ENCODE data around the gene GPR171.
A peak's percentile ranks its signal among the peaks of the same experiment; 100 is the strongest.
"Not testable (repeated sequence)": the region's sequence is repeated elsewhere in the genome, so short reads cannot be mapped to it uniquely, and the experiment has no call there.

The GPR171 gene, protein sequence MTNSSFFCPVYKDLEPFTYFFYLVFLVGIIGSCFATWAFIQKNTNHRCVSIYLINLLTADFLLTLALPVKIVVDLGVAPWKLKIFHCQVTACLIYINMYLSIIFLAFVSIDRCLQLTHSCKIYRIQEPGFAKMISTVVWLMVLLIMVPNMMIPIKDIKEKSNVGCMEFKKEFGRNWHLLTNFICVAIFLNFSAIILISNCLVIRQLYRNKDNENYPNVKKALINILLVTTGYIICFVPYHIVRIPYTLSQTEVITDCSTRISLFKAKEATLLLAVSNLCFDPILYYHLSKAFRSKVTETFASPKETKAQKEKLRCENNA

DNA sequence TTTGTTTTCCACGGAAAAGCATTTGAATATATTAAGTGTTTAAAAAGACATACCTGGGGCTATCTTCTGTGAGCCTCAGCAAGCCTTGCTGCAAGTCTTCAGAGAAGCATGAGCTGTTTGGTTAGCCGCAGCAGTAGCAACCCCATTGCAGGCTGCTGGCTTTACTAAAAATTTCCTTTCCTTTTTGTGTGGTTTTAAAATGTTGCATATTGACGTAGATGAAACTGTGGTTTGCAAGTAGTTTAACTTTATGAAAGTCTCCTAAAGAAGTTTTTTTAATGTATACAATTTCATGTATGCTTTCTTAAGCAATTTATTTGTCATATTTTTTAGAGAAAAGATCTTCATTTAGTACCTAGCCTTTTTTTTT, at the start of gene GPR171:
Gene GPR171, minus strand, starts transcription at position 166 of the 370 bp plus-strand sequence. CDS start 3,830 bp downstream, outside the sequence.
- DNase-seq (ENCODE audit: low read depth in 2 of 2) = peak; percentile 14 to 21

DNA sequence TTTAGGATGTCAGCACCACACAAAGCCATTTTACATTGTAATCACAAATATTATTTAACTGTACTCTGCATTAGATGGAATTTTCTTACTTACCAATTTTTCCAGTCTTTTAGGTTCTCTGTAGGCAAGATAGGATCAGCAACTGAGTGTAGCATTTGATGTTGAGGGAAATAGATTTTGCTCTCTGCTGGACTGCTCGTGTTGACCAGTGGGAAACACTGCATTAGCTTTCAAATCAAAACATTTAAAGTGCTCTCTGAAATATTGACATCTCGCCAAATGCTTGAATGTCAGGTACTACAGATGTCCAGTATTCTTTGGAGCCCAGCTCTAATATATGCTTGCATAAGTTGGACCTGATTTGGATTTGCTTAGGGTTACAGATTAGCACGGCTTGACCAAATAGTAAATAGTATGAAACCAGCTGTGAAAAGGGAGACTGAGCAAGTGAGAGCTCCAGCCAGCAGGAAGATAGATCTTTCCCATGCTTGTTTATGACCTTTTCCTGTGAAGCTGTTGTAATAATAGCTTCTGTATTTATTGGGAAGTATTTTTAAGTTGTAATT, 45.8 kb upstream of the GPR171 start:
- no peak for DNase-seq (ENCODE audit: low read depth in 2 of 2)

- not testable (repeated sequence) for DNase-seq (ENCODE audit: low read depth in 2 of 2)
Observed at GRCh38 chr3:151242006-151242405, 39.0 kb upstream of the GPR171 start.

DNA sequence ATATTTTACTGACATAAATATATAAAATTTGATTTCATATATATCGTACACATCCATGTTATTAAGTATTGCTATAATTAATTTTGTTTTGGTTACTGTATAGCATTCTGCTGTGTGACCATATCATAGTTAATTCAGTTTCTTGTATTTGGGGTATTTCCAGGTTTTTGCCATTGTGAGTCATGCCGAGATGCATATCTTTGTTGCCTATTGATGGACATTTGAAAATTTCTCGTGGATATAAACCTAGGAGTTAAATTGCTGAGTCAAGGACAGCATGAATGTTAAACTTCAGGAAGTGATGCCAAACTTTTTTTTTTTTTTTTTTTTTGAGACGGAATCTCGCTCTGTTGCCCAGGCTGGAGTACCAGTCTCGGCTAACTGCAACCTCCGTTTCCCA, 33.7 kb upstream of the GPR171 start:
- DNase-seq (ENCODE audit: low read depth in 2 of 2) = no peak

- DNase-seq (ENCODE audit: low read depth in 2 of 2) = no peak
Observed at GRCh38 chr3:151236316-151236715, 33.3 kb upstream of the GPR171 start.

GRCh38 chr3:151234825-151235224, 31.8 kb upstream of the GPR171 start:
- DNase-seq (ENCODE audit: low read depth in 2 of 2) = no peak

DNA sequence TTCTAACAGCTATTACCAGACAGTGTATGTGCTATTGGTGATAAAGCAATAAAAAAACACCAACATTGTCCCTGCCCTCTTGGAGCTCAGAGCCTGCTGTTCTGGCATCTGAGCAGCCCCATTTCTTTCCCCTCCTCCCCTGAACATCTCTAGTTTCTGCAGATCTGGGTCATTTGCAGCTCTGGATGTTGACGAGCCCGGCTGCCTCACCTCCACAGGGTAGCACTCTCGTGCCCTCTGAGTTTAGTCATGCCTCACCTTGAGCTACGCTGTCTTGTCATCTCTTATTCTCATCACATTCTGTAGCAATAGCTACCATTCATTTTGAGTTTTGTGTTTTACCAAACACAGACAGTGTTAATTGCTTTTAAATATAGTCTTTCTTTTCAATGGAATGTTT, 30.0 kb upstream of the GPR171 start:
- DNase-seq (ENCODE audit: low read depth in 2 of 2) = no peak

DNA sequence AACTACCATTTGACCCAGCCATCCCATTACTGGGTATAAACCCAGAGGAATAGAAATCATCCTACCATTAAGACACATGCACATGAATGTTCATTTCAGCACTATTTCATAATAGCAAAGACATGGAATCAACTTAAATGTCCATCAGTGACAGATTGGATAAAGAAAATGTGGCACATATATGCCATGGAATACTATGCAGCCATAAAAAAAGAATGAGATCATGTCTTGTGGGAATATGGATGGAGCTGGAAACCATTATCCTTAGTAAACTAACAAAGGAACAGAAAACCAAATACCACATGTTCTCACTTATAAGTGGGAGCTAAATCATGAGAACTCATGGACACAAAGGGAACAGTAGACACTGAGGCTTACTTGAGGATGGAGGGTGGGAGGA, 29.4 kb upstream of the GPR171 start:
- not testable (repeated sequence) for DNase-seq (ENCODE audit: low read depth in 2 of 2)

- DNase-seq (ENCODE audit: low read depth in 2 of 2) = no peak
Observed at GRCh38 chr3:151230646-151231045, 27.6 kb upstream of the GPR171 start.

GRCh38 chr3:151228666-151229040, 25.6 kb upstream of the GPR171 start:
- no peak for DNase-seq (ENCODE audit: low read depth in 2 of 2)

- peak; percentile 52 to 55 for DNase-seq (ENCODE audit: low read depth in 2 of 2)
Observed at GRCh38 chr3:151227807-151228665, 25.0 kb upstream of the GPR171 start.

- DNase-seq (ENCODE audit: low read depth in 2 of 2) = no peak
Observed at GRCh38 chr3:151227266-151227806, 24.3 kb upstream of the GPR171 start.

DNA sequence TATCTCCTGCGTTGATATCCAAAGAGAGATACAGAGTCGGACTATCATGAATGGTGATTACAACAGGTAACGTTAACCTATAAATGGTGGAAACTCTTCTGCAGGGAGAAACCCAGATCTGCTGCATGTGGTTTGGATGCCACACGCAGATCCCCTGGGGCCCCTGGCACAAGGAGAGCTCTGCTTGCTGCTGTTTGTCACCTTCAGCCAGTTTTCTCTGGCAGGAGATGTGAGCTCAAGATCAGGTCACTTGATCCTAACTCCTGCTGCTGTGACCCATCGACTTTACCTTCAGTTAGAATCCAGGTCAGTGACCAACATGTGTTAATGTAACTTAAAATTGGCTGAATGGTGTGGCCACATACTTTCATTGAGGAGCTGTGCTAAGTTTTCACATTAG, 23.8 kb upstream of the GPR171 start:
- DNase-seq (ENCODE audit: low read depth in 2 of 2) = no peak

- DNase-seq (ENCODE audit: low read depth in 2 of 2) = no peak
Observed at GRCh38 chr3:151226088-151226563, 23.1 kb upstream of the GPR171 start.

DNA sequence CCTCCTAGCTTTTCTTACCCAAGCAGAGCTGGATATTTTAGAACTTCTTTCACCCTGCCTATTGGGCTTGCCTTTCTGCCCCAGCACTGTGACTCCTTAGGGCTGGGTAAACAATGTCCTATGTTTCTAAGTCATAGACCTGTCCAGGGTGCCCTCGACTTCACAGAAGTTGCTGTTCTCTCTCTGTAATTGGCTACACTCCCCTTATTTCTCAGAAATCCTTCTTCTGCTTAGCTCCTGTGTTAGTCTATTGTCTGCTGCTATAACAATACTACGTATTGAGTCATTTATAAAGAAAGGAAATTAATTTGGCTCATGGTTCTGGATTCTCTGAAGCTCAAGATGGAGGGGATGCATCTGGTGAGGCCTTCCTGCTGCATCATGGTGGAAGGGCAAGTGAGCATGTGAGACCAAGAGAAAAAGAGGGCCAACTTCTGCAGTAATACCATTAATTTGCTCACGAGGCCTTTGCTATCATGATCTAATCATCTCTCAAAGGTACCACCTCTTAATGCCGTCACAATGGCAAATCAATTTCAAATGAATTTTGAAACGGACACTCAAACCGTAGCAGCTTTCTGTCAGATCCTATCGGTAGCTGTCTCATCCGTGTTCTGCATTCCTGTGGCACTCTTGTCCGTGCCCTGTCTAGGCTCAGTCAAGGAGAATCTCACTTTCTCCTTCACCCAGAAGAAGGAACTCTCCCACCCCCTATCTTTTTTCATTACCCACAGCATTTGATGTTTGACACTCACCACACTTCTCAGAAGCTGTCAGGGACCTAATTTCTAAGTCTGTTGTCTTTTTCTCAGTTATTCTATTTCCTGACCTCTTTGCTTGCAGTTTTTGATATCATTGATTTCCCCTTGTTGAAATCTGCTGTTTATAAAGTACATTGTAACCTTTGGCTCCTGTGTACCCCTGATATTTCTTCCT, 22.3 kb upstream of the GPR171 start:
- no peak for DNase-seq (ENCODE audit: low read depth in 2 of 2)

DNA sequence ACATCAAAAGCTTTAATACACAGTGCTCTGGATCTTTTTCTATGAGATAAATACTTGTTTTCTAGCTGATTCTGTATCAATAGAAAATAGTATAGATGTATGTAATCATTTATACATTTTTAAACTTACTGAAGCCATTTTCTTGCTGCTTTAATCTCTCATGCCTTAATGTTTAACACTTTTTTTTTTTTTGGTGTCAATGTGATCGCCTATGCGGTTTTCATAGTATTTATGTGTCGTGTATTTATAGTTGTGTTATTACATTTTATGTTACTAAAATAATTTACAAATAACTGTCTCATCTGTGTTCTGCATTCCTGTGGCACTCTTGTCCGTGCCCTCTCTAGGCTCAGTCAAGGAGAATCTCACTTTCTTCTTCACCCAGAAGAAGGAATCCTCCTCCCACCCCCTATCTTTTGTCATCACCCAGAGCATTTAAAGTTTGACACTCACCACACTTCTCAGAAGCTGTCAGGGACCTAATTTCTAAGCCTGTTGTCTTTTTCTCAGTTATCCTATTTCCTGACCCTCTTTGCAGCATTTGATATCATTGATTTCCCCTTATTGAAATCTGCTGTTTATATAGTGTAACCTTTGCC, 21.4 kb upstream of the GPR171 start:
- no peak for DNase-seq (ENCODE audit: low read depth in 2 of 2)

DNA sequence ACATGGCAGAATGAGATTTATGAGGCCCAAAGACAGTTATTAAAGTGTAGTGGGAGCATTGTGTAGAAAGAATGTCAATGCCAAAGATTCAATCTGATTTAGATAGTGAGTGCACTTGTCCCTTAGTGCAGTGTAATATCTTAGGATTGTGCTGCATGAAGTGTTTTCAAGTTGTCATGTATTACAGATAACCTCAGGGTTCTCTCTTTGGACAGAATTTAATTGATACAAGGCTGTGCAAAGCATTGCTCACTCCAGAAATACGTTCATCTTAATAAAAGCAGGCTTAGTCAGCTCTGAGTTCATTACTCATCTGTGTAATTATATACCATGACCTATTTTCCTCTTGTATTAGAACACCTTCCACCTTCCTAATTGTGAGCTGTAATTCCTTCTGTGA, 16.0 kb upstream of the GPR171 start:
- DNase-seq (ENCODE audit: low read depth in 2 of 2) = no peak

GRCh38 chr3:151218136-151218535, 15.1 kb upstream of the GPR171 start:
- DNase-seq (ENCODE audit: low read depth in 2 of 2) = no peak

DNA sequence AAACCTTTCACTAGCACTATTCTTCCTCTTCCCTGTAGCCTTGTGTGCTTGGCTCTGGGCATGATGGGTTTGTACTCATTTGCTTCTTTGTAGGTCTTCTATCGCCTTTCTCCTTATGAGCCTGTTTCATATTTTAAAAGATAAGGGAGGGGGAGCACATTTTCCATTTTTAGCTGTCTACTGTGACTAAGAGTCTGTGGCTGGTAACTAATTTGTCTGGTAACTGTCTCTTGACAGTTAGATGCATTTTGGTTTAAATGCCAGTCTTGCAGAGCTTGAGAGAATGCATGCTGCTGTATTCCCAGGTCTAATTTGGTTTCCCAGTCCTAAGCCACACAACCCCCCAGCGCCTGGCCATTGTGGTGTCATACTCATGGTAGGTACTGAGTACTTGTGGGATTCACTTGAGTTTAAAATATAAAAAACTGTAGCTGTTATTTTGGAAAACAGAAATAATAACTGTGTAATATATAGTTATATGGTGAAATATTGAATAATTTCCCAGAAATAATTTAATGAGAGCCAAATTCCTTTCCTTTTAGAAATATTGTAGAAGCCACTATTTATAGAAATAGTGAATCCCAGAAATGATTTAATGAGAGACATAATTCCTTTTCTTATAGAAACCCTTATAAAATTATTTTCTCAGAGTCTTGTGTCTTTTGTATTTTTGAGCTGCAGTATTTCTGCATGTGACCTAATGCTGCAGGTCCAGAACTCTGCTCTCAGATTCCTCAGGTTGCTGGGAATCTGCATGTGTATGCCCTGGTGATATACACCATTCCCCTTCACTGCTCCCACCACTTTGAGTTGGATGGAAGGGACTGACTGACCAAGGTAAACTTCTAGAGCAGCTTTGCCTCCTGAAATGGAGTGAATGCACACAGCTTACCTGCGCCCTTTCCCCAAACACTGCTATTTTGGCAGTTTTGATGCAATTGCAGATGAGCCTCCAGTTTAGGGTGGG, 13.9 kb upstream of the GPR171 start:
- no peak for DNase-seq (ENCODE audit: low read depth in 2 of 2)

DNA sequence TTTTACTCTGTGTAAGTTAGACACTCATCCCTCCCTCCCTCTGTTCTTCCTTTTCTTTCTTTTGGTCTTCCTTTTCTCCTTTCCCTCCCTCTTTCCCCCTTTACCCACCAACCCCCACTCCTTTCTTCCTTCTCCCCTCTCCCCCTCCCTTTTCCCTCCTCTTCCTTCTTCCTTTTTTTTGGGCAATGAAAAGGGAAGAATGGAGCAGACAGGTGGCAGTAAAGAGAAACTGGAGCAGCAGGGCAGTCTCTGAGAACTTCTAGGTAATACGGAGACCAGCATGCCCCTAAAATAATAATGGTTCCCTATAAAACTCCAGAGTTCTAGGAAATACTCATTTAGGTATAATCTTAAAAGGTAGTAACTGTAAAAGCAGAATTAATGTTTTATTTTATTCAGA, 11.4 kb upstream of the GPR171 start:
- no peak for DNase-seq (ENCODE audit: low read depth in 2 of 2)

Data from stimulated activated CD4-positive, alpha-beta T cell treated with anti-CD3 and anti-CD28 coated beads, Interleukin-1b, Interleukin-23, amount 100 ng/mL, for 1 hour (primary cell).